Vagina (tissue), 2 donors: Measurements from ENCODE around the gene NFATC3.

Experiments
- POLR2A ChIP-seq, 2 donors: fragments of 450-650 bp; IDR thresholded peaks; one replicate each; pipeline ENCODE4 v1.6.1; 2017; ENCODE audit warnings: antibody characterized with exemption in 2 of 2, mild to moderate bottlenecking in 2 of 2, moderate library complexity in 2 of 2
- POLR2AphosphoS5 ChIP-seq, 2 donors: sonication (generic); formaldehyde crosslinking; IDR thresholded peaks; one replicate each; pipeline ENCODE4 v1.9.0; 2017; ENCODE audit warnings: antibody characterized with exemption in 2 of 2, mild to moderate bottlenecking in 2 of 2, low read depth in 1 of 2; ENCODE audit not compliant: insufficient read depth in 1 of 2
- TF ChIP-seq, protein P1 (sequence below), 3 experiments: fragments of 450-650 bp in 2 of 3; fragments of 200-600 bp in 1 of 3; sonication (generic) in 1 of 3; IDR thresholded peaks; one replicate each; pipeline ENCODE4 v1.5.1; 2017 to 2019; ENCODE audit warnings: antibody characterized with exemption in 3 of 3, mild to moderate bottlenecking in 2 of 3, moderate library complexity in 2 of 3

GRCh38 chr16:68084504-68085258, 489 bp upstream of the NFATC3 start:
- TF ChIP-seq, protein P1, sequence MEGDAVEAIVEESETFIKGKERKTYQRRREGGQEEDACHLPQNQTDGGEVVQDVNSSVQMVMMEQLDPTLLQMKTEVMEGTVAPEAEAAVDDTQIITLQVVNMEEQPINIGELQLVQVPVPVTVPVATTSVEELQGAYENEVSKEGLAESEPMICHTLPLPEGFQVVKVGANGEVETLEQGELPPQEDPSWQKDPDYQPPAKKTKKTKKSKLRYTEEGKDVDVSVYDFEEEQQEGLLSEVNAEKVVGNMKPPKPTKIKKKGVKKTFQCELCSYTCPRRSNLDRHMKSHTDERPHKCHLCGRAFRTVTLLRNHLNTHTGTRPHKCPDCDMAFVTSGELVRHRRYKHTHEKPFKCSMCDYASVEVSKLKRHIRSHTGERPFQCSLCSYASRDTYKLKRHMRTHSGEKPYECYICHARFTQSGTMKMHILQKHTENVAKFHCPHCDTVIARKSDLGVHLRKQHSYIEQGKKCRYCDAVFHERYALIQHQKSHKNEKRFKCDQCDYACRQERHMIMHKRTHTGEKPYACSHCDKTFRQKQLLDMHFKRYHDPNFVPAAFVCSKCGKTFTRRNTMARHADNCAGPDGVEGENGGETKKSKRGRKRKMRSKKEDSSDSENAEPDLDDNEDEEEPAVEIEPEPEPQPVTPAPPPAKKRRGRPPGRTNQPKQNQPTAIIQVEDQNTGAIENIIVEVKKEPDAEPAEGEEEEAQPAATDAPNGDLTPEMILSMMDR (IDR thresholded peaks at IDR 0.05), result no peak
- TF ChIP-seq POLR2A (IDR thresholded peaks at IDR 0.05) (peak in 1 of 2 donors; percentile 40), POLR2AphosphoS5 (IDR thresholded peaks at IDR 0.05; ENCODE audit: insufficient read depth in 1 of 2, low read depth in 1 of 2) (peak; percentile 29 to 88)
